ENCODE data around the gene ESPNL. TPM values are rescaled to one million over a fixed set of nuclear protein-coding genes. Genes with fewer than 3 reads are reported as not detected.

ESPNL gene
- total RNA-seq, 2 donors from 2014 or later, result 0.15 to 0.86 TPM

DNA sequence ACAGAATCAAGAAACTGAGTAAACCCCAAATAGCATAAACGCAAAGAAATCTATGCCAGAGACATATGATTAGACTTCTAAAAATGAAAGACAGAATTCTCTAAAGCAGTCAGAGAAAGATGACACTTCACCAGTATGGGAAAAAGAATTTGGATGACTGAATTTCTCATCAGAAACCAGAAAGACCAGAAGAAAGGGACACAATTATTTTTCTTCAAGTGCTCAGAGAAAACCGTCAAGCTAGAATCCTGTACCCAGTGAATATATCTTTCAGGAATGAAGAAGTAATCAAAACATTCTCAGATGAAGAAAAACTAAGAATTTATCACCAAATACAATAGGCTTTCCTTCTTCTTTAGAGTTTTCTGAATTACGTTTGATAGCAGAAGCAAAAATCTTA, 14.2 kb upstream of the ESPNL start:
- no peaks in the 10 kb centered on the region for H3K9me3 ChIP-seq (ENCODE audit: control insufficient read depth, low read length)
- Mint-ChIP-seq H3K27ac (no peak overlapping the region), H3K4me3 (no peak overlapping the region), H3K4me1 (no peaks in the 10 kb centered on the region), H3K9me3 (no peaks in the 10 kb centered on the region), H3K27me3 (ENCODE audit: insufficient read depth) (no peaks in the 10 kb centered on the region), H3K36me3 (ENCODE audit: low read depth) (peaks cover 60% of the 10 kb centered on the region)
- 100% methylated on average over 2 to 3 of the region's 3 CpGs for WGBS, 2 experiments (ENCODE audit: insufficient coverage in 1 of 2, insufficient read length in 1 of 2)
- DNase-seq, result no peak
- TF ChIP-seq, protein P1, sequence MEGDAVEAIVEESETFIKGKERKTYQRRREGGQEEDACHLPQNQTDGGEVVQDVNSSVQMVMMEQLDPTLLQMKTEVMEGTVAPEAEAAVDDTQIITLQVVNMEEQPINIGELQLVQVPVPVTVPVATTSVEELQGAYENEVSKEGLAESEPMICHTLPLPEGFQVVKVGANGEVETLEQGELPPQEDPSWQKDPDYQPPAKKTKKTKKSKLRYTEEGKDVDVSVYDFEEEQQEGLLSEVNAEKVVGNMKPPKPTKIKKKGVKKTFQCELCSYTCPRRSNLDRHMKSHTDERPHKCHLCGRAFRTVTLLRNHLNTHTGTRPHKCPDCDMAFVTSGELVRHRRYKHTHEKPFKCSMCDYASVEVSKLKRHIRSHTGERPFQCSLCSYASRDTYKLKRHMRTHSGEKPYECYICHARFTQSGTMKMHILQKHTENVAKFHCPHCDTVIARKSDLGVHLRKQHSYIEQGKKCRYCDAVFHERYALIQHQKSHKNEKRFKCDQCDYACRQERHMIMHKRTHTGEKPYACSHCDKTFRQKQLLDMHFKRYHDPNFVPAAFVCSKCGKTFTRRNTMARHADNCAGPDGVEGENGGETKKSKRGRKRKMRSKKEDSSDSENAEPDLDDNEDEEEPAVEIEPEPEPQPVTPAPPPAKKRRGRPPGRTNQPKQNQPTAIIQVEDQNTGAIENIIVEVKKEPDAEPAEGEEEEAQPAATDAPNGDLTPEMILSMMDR (conservative IDR thresholded peaks at IDR 0.05), result no peak
- no peaks in the 10 kb centered on the region for H3K27me3 ChIP-seq (ENCODE audit: control insufficient read depth, insufficient read depth, low read length, poor library complexity, severe bottlenecking)
- no peak overlapping the region for H3K27ac ChIP-seq (ENCODE audit: low read depth, low read length)
- no peak overlapping the region for H3K4me3 ChIP-seq (ENCODE audit: low read length)
- no peaks in the 10 kb centered on the region for H3K4me1 ChIP-seq (ENCODE audit: control insufficient read depth, insufficient read depth, low read length)
- no peak overlapping the region for H3K9ac ChIP-seq (ENCODE audit: extremely low read depth, low read length, poor library complexity, severe bottlenecking)
- H3K36me3 ChIP-seq (ENCODE audit: control insufficient read depth, insufficient read depth, low read length), result peaks cover 28% of the 10 kb centered on the region

DNA sequence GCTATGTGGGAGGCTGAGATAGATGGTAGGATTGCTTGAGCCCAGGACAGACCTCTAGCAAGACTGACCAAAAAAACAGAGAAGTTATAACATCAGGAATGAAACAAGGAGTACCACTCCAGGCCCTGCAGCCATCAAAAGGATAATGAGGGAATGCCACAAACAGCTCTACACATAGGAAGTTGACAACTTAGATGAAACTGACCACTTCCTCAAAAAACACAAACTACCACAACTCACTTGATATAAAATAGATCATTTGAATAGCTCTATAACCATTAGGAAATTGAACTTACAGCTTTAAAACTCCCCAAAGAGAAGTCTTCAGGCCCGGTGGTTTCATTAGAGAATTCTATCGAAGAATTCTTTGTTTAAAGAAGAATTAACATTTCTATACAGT, 12.9 kb upstream of the ESPNL start:
- no peak overlapping the region for H3K4me3 Mint-ChIP-seq
- H3K27me3 Mint-ChIP-seq (ENCODE audit: insufficient read depth), result no peaks in the 10 kb centered on the region
- no peak for DNase-seq
- Histone ChIP-seq H3K27me3 (ENCODE audit: control insufficient read depth, insufficient read depth, low read length, poor library complexity, severe bottlenecking) (no peaks in the 10 kb centered on the region), H3K27ac (ENCODE audit: low read depth, low read length) (no peak overlapping the region), H3K4me1 (ENCODE audit: control insufficient read depth, insufficient read depth, low read length) (no peaks in the 10 kb centered on the region), H3K9ac (ENCODE audit: extremely low read depth, low read length, poor library complexity, severe bottlenecking) (no peak overlapping the region), H3K9me3 (ENCODE audit: control insufficient read depth, low read length) (no peaks in the 10 kb centered on the region), H3K4me3 (ENCODE audit: low read length) (no peak overlapping the region), H3K36me3 (ENCODE audit: control insufficient read depth, insufficient read depth, low read length) (peaks cover 19% of the 10 kb centered on the region)
- peaks cover 48% of the 10 kb centered on the region for H3K36me3 Mint-ChIP-seq (ENCODE audit: low read depth)
- no peaks in the 10 kb centered on the region for H3K9me3 Mint-ChIP-seq
- TF ChIP-seq, protein P1 (conservative IDR thresholded peaks at IDR 0.05), result no peak
- no peaks in the 10 kb centered on the region for H3K4me1 Mint-ChIP-seq
- no peak overlapping the region for H3K27ac Mint-ChIP-seq
- WGBS, 2 experiments (ENCODE audit: insufficient coverage in 1 of 2, insufficient read length in 1 of 2), result 100% methylated on average over 1 to 2 of the region's 2 CpGs

DNA sequence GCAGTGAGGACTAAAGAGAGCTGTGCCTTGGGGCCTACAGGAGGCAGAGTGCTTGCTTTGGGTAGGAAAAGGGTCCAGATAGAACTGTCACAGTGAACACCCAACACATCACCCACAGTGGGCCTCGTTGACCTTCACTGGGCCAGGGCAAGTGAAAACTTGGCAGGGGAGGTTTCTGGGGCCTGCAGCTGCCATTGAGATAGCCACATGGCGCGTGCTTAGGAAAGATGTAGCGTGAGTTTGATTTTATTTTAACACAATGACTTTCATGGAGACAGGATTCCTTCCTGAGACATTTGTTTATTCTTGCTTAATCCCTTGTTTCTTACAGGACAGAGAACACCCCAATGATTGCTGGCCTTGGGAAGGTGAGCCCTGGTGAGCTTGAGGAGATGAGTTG, 9.3 kb upstream of the ESPNL start:
- no peaks in the 10 kb centered on the region for H3K4me1 ChIP-seq (ENCODE audit: control insufficient read depth, insufficient read depth, low read length)
- Mint-ChIP-seq H3K4me3 (no peak overlapping the region), H3K36me3 (ENCODE audit: low read depth) (peaks cover 17% of the 10 kb centered on the region), H3K27ac (peak overlapping the region; percentile 8), H3K27me3 (ENCODE audit: insufficient read depth) (no peaks in the 10 kb centered on the region), H3K9me3 (no peaks in the 10 kb centered on the region), H3K4me1 (no peaks in the 10 kb centered on the region)
- no peak for DNase-seq
- peaks cover 8% of the 10 kb centered on the region for H3K36me3 ChIP-seq (ENCODE audit: control insufficient read depth, insufficient read depth, low read length)
- peak overlapping the region; percentile 29 for H3K27ac ChIP-seq (ENCODE audit: low read depth, low read length)
- no peak overlapping the region for H3K4me3 ChIP-seq (ENCODE audit: low read length)
- no peaks in the 10 kb centered on the region for H3K9me3 ChIP-seq (ENCODE audit: control insufficient read depth, low read length)
- no peak overlapping the region for H3K9ac ChIP-seq (ENCODE audit: extremely low read depth, low read length, poor library complexity, severe bottlenecking)
- H3K27me3 ChIP-seq (ENCODE audit: control insufficient read depth, insufficient read depth, low read length, poor library complexity, severe bottlenecking), result no peaks in the 10 kb centered on the region
- TF ChIP-seq, protein P1 (conservative IDR thresholded peaks at IDR 0.05), result no peak
- 93 to 100% methylated on average over 3 to 4 of the region's 4 CpGs for WGBS, 2 experiments (ENCODE audit: insufficient coverage in 1 of 2, insufficient read length in 1 of 2)

All from endodermal cell (in vitro differentiated cells).